Lower leg skin (tissue), 3 donors: Measurements from ENCODE around the gene ST7.

Source experiments
- POLR2A ChIP-seq, 2 donors: fragments of 450-650 bp; IDR thresholded peaks; one replicate each; pipeline ENCODE4 v1.6.1; 2016 to 2017; ENCODE audit warnings: antibody characterized with exemption in 2 of 2, mild to moderate bottlenecking in 1 of 2, moderate library complexity in 1 of 2
- TF ChIP-seq, protein P1 (sequence below), 3 donors: fragments of 450-650 bp; IDR thresholded peaks; one replicate each; pipeline ENCODE4 v1.5.1; 2016; ENCODE audit warnings: antibody characterized with exemption in 3 of 3, mild to moderate bottlenecking in 3 of 3, moderate library complexity in 2 of 3

GRCh38 chr7:116918704-116919103, 34.6 kb upstream of the ST7 start:
- TF ChIP-seq, protein P1, sequence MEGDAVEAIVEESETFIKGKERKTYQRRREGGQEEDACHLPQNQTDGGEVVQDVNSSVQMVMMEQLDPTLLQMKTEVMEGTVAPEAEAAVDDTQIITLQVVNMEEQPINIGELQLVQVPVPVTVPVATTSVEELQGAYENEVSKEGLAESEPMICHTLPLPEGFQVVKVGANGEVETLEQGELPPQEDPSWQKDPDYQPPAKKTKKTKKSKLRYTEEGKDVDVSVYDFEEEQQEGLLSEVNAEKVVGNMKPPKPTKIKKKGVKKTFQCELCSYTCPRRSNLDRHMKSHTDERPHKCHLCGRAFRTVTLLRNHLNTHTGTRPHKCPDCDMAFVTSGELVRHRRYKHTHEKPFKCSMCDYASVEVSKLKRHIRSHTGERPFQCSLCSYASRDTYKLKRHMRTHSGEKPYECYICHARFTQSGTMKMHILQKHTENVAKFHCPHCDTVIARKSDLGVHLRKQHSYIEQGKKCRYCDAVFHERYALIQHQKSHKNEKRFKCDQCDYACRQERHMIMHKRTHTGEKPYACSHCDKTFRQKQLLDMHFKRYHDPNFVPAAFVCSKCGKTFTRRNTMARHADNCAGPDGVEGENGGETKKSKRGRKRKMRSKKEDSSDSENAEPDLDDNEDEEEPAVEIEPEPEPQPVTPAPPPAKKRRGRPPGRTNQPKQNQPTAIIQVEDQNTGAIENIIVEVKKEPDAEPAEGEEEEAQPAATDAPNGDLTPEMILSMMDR (IDR thresholded peaks at IDR 0.05), result no peak
- TF ChIP-seq POLR2A (IDR thresholded peaks at IDR 0.05), result no peak
